Endometrium (tissue), 2 donors: ENCODE measurements around the gene KRTAP10-3.

Source experiments
- FAIRE-seq: peaks from 2 replicates; lab custom pipeline; 2012; peaks lifted over from hg19 to GRCh38; lab: Jason Lieb, UNC
- donor health status: control.
- donor health status: control.

KRTAP10-3 gene

DNA sequence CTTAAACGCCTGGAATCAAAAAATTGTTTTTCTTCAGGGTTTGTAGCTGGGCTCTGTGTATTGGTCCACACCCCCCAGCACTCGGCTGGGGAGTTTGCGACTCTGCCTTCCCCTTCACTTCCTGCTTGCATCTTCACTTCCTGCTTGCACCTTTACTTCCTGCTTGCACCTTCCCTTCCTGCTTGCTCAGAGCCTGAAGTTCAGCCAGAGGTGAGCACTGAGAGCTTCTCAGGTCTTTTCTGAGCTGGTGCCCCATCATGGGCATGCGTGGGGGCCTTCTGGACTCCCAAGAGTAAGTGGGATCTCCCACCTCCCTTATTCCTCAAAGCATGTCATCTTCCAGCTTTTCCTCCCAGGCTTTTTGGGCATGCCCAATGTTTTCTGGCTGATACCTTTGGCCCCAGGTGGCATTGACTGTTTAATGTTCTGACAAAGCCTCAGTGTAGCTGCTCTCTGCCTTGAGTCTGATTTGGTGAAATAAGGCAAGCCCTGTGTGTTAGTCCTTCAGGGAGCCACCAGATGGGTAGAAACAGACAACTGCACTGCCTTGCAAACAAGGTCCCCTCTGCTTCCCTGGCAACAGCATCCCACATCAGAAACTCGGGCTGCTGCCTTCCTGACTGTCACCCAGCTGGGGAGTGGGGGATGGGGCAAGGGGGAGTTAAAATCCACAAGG, 10.8 kb downstream of the KRTAP10-3 start:
- no peak for FAIRE-seq

- no peak for FAIRE-seq
Observed at GRCh38 chr21:44544566-44544965, 14.0 kb downstream of the KRTAP10-3 start.

DNA sequence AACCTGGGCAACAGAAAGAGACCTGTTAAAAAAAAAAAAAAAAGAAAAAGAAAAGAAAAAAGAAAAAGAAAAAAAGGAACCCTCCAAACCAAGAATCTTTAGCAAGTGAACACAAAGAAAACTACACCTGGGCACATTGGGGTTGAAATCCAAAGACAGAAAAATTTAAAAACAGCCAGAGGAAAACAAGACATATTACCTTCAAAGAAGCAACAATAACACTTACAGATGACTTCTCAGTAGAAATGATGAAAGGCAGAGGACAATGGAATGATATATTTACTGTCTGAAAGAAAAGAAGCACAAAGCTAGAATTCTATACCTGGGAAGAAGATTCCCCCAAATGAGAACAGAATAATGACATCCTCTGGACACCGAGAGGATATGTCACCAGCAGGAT, 15.9 kb downstream of the KRTAP10-3 start:
- no peak for FAIRE-seq

DNA sequence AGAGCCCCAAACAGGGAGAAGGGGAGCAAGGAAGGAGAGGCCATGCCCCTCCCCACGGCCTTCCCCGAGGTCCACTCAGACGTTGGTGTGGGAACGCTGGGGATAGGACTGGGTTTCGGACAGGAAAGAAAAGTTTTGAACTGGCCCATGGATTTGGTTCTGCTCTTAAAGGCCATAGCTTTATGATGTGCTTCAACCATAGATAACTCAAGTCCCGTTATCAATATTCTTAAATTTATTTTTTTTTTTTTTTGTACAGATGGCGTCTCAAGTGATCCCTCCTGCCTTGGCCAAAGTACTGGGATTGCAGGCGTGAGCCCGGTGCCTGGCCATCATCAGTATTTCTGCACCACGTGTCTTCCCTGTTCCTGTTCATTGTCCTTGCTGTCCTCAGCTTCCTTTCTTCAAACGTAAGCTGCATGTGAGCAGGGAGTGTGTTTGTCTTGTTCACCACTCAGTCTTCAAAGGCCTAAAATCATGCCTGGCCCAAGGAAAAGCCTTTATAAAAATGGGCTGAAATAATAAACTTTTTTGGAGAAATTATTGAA, 17.8 kb downstream of the KRTAP10-3 start:
- FAIRE-seq, result no peak

DNA sequence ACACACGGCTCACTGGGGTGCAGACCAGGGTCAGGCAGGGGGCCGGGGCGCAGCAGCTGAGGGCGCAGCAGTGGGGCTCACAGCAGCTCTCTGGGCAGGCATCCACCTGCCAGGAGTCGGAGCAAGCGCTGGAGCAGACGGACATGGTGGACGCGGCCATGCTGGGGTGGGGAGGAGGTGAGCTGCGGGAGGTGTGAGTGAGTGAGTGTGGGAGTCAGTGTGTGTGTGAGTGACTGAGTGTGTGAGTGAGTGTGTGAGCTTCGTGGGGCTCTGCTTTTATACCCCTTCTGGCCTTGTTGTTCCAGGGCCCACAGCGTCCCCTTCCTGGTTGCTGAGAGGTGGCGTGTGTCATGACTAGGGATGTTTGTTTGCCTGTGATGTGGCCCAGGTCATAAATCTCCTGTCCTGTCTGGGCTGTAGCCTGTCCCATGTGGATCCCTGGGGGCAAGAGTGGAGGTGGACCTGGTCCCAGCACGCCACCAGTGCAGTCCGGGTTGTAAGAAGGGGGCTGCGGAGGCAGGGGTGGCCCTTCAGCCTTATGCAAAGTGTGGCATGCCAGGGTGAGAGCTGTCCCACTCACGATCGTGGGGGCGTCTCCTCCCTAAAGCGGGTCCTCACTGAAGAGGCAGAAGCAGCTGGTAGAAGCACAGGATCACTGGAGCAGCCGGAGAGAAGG, 18.5 kb downstream of the KRTAP10-3 start, which contains the start of gene KRTAP10-1:
Gene KRTAP10-1, minus strand, starts transcription at position 205 of the 676 bp plus-strand sequence. Its CDS starts 45 bp downstream, at position 160.
- no peak for FAIRE-seq

GRCh38 chr21:44539046-44539445, 19.5 kb downstream of the KRTAP10-3 start:
- no peak for FAIRE-seq

DNA sequence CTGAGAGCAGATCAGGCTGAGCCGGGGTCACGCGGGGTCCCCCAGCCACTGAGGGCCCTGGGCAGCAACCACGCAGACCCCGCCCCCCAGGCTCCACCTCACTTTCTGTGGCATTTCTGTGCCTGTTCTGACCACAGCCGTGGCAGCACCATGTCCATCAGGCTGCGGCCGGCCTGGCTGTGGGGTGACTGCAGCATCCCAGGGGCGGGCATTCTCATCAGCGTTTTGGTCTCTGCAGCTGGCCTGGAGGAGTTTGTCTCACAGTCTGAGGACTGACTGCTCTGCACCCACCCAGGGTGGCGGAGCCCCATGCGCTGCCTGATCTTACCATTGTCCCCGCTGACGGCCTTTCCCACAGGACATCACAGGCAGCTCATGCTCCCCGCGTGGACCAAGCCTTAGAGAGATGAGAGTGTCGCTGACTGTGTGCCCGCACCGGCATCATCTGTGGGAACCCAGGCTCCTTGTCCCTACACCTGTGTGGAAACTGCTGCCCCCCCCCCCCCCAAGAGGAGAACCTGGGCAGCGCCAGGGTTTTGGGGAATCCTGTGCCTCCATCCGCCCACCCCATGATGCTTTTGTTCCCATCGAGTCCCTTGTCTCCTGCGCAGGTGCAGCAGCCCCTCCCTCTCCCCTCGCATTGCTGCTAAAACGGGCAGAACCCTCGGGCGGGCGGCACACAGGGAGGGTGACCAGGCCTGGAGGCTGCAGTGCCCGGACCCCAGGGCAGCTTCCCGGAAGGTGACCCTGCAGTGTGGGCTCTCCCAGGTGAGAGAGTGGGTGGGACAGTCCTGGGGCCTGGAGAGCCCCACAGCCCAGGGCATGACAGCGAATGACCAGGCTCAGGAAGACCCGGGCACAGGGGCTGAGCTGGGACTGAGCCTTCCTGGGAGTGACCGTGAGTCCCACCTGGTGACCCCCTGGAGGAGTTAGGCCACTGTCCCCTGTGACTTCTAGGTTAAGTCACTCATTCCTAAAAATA, 20.4 kb downstream of the KRTAP10-3 start:
- no peak for FAIRE-seq

DNA sequence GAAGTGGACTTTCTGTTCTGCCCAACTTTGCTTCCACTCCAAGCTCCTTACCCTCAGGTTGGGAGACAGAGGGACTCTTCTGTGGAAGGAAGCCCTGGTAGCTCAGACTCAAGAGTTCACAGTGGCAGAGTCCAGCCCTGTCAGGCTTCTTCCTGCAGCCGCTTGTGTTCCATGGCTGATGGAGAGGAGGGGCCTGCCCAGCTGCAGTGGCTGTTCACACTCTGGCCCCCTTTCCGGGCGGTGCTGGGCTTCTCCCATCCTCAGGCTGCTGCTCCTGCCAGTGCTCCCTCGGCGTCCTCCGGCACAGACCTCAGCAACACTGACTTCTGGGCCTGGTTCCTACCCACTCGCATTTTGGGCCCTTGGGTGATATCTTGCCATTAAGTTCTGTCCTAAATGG, 22.6 kb downstream of the KRTAP10-3 start:
- FAIRE-seq, result no peak

- no peak for FAIRE-seq
Observed at GRCh38 chr21:44534688-44535087, 23.9 kb downstream of the KRTAP10-3 start.

- FAIRE-seq, result no peak
Observed at GRCh38 chr21:44533891-44534627, 24.5 kb downstream of the KRTAP10-3 start.

GRCh38 chr21:44533121-44533890, 25.3 kb downstream of the KRTAP10-3 start:
- FAIRE-seq, result no peak

DNA sequence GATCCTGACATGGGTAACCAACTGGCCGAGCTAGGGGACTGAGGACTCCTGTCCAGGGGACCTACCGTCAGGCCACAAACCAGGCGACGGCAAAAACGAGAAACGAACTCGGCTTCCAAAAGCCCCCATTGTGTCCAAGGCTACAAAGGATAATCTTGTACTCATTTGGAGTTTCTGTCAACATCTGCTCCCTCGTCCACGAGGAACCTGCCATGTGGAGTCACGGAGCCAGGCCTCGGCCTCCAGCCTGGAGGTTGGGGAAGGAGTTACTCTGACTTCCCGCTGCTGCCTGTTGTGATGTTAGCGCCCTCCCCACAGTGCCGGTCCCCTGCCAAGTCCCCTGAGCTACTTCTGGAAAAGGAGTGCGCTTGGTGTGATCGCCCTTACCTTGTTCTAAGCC, 25.9 kb downstream of the KRTAP10-3 start:
- FAIRE-seq, result no peak

GRCh38 chr21:44531606-44532564, 26.7 kb downstream of the KRTAP10-3 start:
- no peak for FAIRE-seq

DNA sequence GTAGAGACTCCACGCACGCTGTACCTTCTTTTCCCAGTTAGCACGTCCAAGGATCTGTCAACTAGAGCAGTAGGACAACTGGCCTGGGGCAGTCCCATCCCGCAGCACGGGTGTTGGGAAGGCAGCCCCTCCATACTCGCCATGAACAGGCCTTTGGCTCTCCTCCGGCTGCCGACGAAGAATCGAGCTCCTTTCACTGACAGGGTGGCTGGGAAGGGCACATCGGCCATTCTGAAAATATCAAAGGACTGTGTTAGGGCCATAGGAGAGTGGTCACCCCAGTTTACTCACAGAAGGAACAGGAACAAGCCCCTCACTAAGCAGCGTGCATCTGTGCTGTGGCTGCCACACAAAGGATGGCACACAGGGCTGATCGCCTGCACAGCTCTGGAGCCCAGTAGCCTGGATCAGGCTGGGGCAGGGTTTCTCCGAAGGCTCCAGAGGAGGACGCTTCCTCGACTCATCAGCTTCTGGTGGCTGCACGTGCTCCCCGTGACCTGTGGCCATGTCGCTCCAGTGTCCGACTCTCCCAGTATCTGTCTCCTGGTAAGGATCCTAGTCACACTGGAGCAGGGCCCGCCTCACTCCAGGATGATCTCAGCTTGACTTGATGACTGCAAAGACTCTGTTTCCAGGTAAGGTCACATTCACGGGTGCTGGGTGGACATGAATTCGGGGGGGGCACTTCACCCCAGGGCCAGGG, 27.5 kb downstream of the KRTAP10-3 start:
- FAIRE-seq, result no peak

- FAIRE-seq, result no peak
Observed at GRCh38 chr21:44530221-44530902, 28.2 kb downstream of the KRTAP10-3 start.

GRCh38 chr21:44529503-44530125, 29.0 kb downstream of the KRTAP10-3 start:
- no peak for FAIRE-seq

GRCh38 chr21:44529011-44529421, 29.6 kb downstream of the KRTAP10-3 start:
- FAIRE-seq, result no peak

- FAIRE-seq, result no peak
Observed at GRCh38 chr21:44528634-44528995, 30.0 kb downstream of the KRTAP10-3 start.
